AG08395 (cell line): ENCODE measurements around the gene VAV2.
"Not testable (repeated sequence)": the region's sequence is repeated elsewhere in the genome, so short reads cannot be mapped to it uniquely, and the experiment has no call there.

Experiments
- DNase-seq: peaks from one replicate; pipeline ENCODE4 v3.0.0; 2012; ENCODE audit warnings: mixed read lengths, low spot score

VAV2 gene

GRCh38 chr9:133968966-133969617, 23.0 kb downstream of the VAV2 start:
- no peak for DNase-seq

GRCh38 chr9:133968428-133968827, 23.7 kb downstream of the VAV2 start:
- no peak for DNase-seq

GRCh38 chr9:133967024-133967741, 24.9 kb downstream of the VAV2 start:
- no peak for DNase-seq

- DNase-seq, result no peak
These were observed 27.7 kb downstream of the VAV2 start for GRCh38 chr9:133964463-133964862.

GRCh38 chr9:133963166-133963565, 29.0 kb downstream of the VAV2 start:
- DNase-seq, result no peak

GRCh38 chr9:133962341-133962740, 29.8 kb downstream of the VAV2 start:
- DNase-seq, result no peak

- no peak for DNase-seq
These were observed 30.6 kb downstream of the VAV2 start for GRCh38 chr9:133961226-133962165.

- DNase-seq, result no peak
These were observed 31.5 kb downstream of the VAV2 start for GRCh38 chr9:133960568-133961129.

- no peak for DNase-seq
These were observed 32.1 kb downstream of the VAV2 start for GRCh38 chr9:133959966-133960567.

GRCh38 chr9:133959171-133959570, 33.0 kb downstream of the VAV2 start:
- DNase-seq, result no peak

- no peak for DNase-seq
These were observed 33.4 kb downstream of the VAV2 start for GRCh38 chr9:133958756-133959155.

- not testable (repeated sequence) for DNase-seq
These were observed 34.4 kb downstream of the VAV2 start for GRCh38 chr9:133957772-133958171.

GRCh38 chr9:133957328-133957727, 34.8 kb downstream of the VAV2 start:
- DNase-seq, result no peak

- peak; percentile 55 for DNase-seq
These were observed 35.5 kb downstream of the VAV2 start for GRCh38 chr9:133956520-133957076.

- DNase-seq, result peak; percentile 38
These were observed 36.2 kb downstream of the VAV2 start for GRCh38 chr9:133955821-133956411.

GRCh38 chr9:133954862-133955529, 37.1 kb downstream of the VAV2 start:
- no peak for DNase-seq

- DNase-seq, result no peak
These were observed 38.0 kb downstream of the VAV2 start for GRCh38 chr9:133953976-133954709.

GRCh38 chr9:133953621-133953975, 38.5 kb downstream of the VAV2 start:
- DNase-seq, result no peak

- no peak for DNase-seq
These were observed 39.2 kb downstream of the VAV2 start for GRCh38 chr9:133952598-133953550.
